ENCODE measurements around the gene MTMR3.

GRCh38 chr22:30017375-30018223, 134.6 kb downstream of the MTMR3 start:
- TF ChIP-seq CTCF (IDR thresholded peaks at IDR 0.05) (no peak), SIN3A (IDR thresholded peaks at IDR 0.05; ENCODE audit: borderline replicate concordance, low read depth, low read length) (no peak), YY1 (IDR thresholded peaks at IDR 0.05; ENCODE audit: low read depth) (no peak), EP300 (IDR thresholded peaks at IDR 0.05; ENCODE audit: borderline replicate concordance in 1 of 2, low read depth in 1 of 2, low read length in 1 of 2) (peak in 1 of 2 experiments; percentile 86; a peak in 2 of 4 replicates), ZBTB33 (IDR thresholded peaks at IDR 0.05; ENCODE audit: borderline replicate concordance, low read depth) (no peak), MAX (IDR thresholded peaks at IDR 0.05; ENCODE audit: low read depth) (no peak), TCF12 (IDR thresholded peaks at IDR 0.05) (peak; percentile 94), NRF1 (IDR thresholded peaks at IDR 0.05; ENCODE audit: low read depth, low read length) (no peak), POLR2AphosphoS5 (IDR thresholded peaks at IDR 0.05; ENCODE audit: low read depth, low read length) (peak; percentile 58; the same call in 1 of the 2 replicates), EZH2phosphoT487 (IDR thresholded peaks at IDR 0.05; ENCODE audit: borderline replicate concordance, low read depth) (no peak)
- TF ChIP-seq, protein P1, sequence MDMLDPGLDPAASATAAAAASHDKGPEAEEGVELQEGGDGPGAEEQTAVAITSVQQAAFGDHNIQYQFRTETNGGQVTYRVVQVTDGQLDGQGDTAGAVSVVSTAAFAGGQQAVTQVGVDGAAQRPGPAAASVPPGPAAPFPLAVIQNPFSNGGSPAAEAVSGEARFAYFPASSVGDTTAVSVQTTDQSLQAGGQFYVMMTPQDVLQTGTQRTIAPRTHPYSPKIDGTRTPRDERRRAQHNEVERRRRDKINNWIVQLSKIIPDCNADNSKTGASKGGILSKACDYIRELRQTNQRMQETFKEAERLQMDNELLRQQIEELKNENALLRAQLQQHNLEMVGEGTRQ (IDR thresholded peaks at IDR 0.05; ENCODE audit: borderline replicate concordance, low read depth, low read length): no peak
- TF ChIP-seq, protein P2, sequence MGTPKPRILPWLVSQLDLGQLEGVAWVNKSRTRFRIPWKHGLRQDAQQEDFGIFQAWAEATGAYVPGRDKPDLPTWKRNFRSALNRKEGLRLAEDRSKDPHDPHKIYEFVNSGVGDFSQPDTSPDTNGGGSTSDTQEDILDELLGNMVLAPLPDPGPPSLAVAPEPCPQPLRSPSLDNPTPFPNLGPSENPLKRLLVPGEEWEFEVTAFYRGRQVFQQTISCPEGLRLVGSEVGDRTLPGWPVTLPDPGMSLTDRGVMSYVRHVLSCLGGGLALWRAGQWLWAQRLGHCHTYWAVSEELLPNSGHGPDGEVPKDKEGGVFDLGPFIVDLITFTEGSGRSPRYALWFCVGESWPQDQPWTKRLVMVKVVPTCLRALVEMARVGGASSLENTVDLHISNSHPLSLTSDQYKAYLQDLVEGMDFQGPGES (IDR thresholded peaks at IDR 0.05; ENCODE audit: low read depth, low read length): no peak
